ENCODE measurements around the gene FCN3.
"Not testable (repeated sequence)": the region's sequence is repeated elsewhere in the genome, so short reads cannot be mapped to it uniquely, and the experiment has no call there.

Gene FCN3

DNA sequence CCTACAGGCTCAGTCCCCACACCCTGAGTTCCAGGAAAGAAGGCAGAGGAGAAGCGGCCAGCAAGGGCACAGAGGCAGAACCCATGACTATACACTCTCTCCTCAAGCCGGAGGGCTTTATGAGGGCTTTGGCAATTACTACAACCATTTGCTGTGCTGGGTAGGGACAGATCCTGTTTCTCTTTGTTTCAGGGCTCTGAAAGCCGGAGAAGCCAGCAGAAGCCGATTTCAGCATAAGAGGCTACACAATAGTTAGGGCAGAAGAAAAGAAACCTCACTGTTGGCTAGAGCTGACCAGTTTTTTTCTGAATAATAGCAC lies 31.7 kb upstream of the FCN3 start:
- TF ChIP-seq, protein P1, sequence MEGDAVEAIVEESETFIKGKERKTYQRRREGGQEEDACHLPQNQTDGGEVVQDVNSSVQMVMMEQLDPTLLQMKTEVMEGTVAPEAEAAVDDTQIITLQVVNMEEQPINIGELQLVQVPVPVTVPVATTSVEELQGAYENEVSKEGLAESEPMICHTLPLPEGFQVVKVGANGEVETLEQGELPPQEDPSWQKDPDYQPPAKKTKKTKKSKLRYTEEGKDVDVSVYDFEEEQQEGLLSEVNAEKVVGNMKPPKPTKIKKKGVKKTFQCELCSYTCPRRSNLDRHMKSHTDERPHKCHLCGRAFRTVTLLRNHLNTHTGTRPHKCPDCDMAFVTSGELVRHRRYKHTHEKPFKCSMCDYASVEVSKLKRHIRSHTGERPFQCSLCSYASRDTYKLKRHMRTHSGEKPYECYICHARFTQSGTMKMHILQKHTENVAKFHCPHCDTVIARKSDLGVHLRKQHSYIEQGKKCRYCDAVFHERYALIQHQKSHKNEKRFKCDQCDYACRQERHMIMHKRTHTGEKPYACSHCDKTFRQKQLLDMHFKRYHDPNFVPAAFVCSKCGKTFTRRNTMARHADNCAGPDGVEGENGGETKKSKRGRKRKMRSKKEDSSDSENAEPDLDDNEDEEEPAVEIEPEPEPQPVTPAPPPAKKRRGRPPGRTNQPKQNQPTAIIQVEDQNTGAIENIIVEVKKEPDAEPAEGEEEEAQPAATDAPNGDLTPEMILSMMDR (IDR thresholded peaks at IDR 0.05; ENCODE audit: unreplicated experiment in 3 of 3): no peak
- H3K4me1 Mint-ChIP-seq: peaks cover 55% of the 10 kb centered on the region
- peaks cover 37% of the 10 kb centered on the region for H3K36me3 Mint-ChIP-seq (ENCODE audit: low read depth)
- H3K4me3 Mint-ChIP-seq: peak overlapping the region in 1 of 3 experiments; percentile 28
- no peaks in the 10 kb centered on the region for H3K9me3 Mint-ChIP-seq
- no peaks in the 10 kb centered on the region for H3K27me3 Mint-ChIP-seq (ENCODE audit: low read depth)
- H3K27ac Mint-ChIP-seq: peak overlapping the region; percentile 93 to 99 (median 97)

DNA sequence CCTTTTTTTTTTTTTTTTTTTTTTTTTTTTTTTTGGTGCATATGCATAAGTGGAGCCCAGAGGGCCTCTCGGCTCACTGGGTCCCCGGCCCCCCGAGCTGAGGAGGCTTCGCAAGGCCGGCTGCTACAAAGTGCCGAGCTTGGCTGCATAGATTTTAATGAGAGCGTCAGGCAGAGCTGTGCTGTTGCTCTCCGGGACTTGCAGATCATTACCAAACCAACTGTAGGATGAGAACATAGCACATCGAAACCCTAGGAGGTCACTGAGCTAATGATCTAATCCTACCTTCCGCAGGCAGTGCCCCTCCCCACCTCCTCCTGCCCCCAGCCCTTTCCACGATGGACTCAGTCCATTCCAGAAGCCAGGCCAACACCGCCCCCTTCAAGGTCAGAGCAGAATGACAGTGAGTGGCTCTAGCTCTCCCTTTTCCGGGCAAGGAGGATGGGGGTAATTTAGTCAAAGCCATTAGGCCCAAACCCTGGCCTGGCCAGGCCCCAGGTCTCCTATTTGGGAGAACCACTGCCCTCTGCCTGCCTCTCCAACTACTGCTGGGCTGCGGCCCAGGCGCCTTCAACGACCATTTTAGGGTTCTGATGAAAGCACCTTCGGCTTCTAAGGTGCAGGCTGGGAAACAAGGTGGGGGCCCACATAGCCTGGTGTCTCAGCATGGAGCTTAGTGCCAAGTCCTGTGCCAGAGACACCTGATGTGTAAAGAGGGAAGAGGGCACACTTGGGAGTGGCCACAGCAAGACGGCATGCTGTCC lies 31.2 kb upstream of the FCN3 start:
- peak overlapping the region; percentile 93 to 99 (median 97) for H3K27ac Mint-ChIP-seq
- TF ChIP-seq, protein P1 (IDR thresholded peaks at IDR 0.05; ENCODE audit: unreplicated experiment in 3 of 3): peak in 2 of 3 experiments; percentile 9 to 34
- H3K9me3 Mint-ChIP-seq; H3K4me3 Mint-ChIP-seq; H3K27me3 Mint-ChIP-seq (ENCODE audit: low read depth): not testable (repeated sequence)
- H3K4me1 Mint-ChIP-seq: peaks cover 61% of the 10 kb centered on the region
- H3K36me3 Mint-ChIP-seq (ENCODE audit: low read depth): peaks cover 31% of the 10 kb centered on the region

DNA sequence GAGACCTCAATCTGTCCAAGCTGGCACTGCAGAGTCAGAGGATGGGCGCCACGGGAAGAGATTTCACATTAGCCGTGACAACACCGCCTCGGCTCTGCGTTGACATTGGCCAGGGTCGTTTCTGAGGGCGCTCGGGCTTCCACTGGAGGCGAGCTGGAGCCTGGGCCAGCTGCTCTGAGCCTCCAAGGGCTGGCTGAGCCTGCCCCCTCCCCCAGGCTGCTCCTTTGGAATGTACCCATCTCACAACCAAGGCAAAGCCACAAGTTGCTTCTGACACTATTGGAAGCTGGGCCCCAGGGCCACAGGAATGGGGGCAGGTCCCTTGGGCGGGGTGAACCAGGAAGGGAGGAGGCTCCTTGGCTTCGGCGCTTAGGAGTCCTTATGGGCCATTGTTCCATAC lies 30.4 kb upstream of the FCN3 start:
- TF ChIP-seq, protein P1 (IDR thresholded peaks at IDR 0.05; ENCODE audit: unreplicated experiment in 3 of 3): no peak
- no peaks in the 10 kb centered on the region for H3K27me3 Mint-ChIP-seq (ENCODE audit: low read depth)
- H3K9me3 Mint-ChIP-seq: no peaks in the 10 kb centered on the region
- H3K4me3 Mint-ChIP-seq: no peak overlapping the region
- H3K27ac Mint-ChIP-seq: peak overlapping the region; percentile 93 to 99 (median 97)
- H3K36me3 Mint-ChIP-seq (ENCODE audit: low read depth): peaks cover 24% of the 10 kb centered on the region
- H3K4me1 Mint-ChIP-seq: peaks cover 68% of the 10 kb centered on the region

- TF ChIP-seq, protein P1 (IDR thresholded peaks at IDR 0.05; ENCODE audit: unreplicated experiment in 3 of 3): no peak
- peak overlapping the region; percentile 97 to 99 (median 97) for H3K27ac Mint-ChIP-seq
- H3K36me3 Mint-ChIP-seq (ENCODE audit: low read depth): peaks cover 22% of the 10 kb centered on the region
- H3K27me3 Mint-ChIP-seq (ENCODE audit: low read depth): peaks cover 1% of the 10 kb centered on the region
- H3K4me3 Mint-ChIP-seq: peak overlapping the region in 2 of 3 experiments; percentile 16 to 67
- H3K4me1 Mint-ChIP-seq: peaks cover 76% of the 10 kb centered on the region
- no peaks in the 10 kb centered on the region for H3K9me3 Mint-ChIP-seq
These were observed 29.3 kb upstream of the FCN3 start for GRCh38 chr1:27403931-27404330.

DNA sequence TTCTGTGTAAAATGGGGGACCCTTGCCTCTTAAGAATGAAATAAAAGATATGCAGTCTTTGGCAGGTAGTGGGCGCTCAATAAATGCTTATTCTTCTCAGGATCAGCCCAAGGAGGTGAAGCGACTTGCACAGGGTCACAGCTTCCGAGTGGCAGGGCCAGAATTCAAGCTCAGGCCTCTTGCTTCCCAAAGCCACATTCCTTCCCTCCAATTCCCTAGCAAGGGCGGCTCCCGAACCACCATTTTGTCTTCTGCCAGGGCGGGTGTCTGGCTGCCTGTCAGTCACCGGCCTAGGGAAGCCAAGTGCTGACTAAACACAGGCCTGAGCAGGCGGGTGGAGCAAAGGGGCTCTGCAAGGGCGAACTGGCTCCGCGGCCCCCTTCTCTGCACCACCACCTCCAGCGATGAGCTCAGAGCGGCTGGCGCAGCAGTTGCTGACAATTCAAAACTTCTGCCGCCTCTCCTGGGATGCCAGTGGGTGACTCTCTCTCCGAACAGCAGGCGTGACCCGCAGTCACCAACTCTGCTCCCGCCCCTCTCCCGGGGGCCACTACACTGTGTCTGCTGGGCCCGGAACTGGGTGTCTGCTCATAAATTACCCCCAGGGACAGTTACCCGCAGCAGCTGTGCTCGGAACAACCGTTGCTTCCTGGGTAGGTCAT lies 28.6 kb upstream of the FCN3 start:
- H3K4me1 Mint-ChIP-seq: peaks cover 80% of the 10 kb centered on the region
- TF ChIP-seq, protein P1 (IDR thresholded peaks at IDR 0.05; ENCODE audit: unreplicated experiment in 3 of 3): peak in 1 of 3 experiments; percentile 24
- peaks cover 4% of the 10 kb centered on the region for H3K27me3 Mint-ChIP-seq (ENCODE audit: low read depth)
- no peaks in the 10 kb centered on the region for H3K9me3 Mint-ChIP-seq
- peak overlapping the region; percentile 13 to 39 (median 38) for H3K4me3 Mint-ChIP-seq
- peak overlapping the region; percentile 97 to 99 (median 97) for H3K27ac Mint-ChIP-seq
- H3K36me3 Mint-ChIP-seq (ENCODE audit: low read depth): peaks cover 14% of the 10 kb centered on the region

All from nephron (organoid).